ELF-1 (cell line): ENCODE data around the gene SCO2.
"Not testable (repeated sequence)": the region's sequence is repeated elsewhere in the genome, so short reads cannot be mapped to it uniquely, and the experiment has no call there.

ENCODE experiments used
- DNase-seq: peaks from one replicate; pipeline ENCODE4 v3.0.0-alpha.2; 2016; ENCODE audit warnings: low read depth, low spot score

Gene SCO2

GRCh38 chr22:50521710-50522109, 3.7 kb downstream of the SCO2 start:
- DNase-seq, result no peak

- no peak for DNase-seq
These were observed 4.5 kb downstream of the SCO2 start for GRCh38 chr22:50520826-50521453.

- DNase-seq, result not testable (repeated sequence)
These were observed 5.2 kb downstream of the SCO2 start for GRCh38 chr22:50520184-50520583.

GRCh38 chr22:50519151-50519550, 6.2 kb downstream of the SCO2 start:
- no peak for DNase-seq

GRCh38 chr22:50518606-50519005, 6.8 kb downstream of the SCO2 start:
- no peak for DNase-seq

- DNase-seq, result no peak
These were observed 7.7 kb downstream of the SCO2 start for GRCh38 chr22:50517495-50518260.

- no peak for DNase-seq
These were observed 8.5 kb downstream of the SCO2 start for GRCh38 chr22:50516891-50517290.

GRCh38 chr22:50516068-50516467, 9.3 kb downstream of the SCO2 start:
- peak; percentile 88 for DNase-seq

GRCh38 chr22:50513175-50513574, 12.2 kb downstream of the SCO2 start:
- DNase-seq, result no peak

GRCh38 chr22:50508897-50509296, 16.5 kb downstream of the SCO2 start:
- no peak for DNase-seq

- peak; percentile 96 for DNase-seq
These were observed 17.2 kb downstream of the SCO2 start, which contains the start of gene NCAPH2 for GRCh38 chr22:50507991-50508884. NCAPH2 (plus strand) TSS chr22:50508224; CDS start chr22:50508338, 114 bp downstream.

GRCh38 chr22:50507421-50507990, 17.9 kb downstream of the SCO2 start, which contains the start of gene LMF2:
LMF2 (minus strand) TSS chr22:50507702; CDS start chr22:50507675, 27 bp downstream.
- peak; percentile 56 for DNase-seq

- peak; percentile 68 for DNase-seq
These were observed 18.6 kb downstream of the SCO2 start for GRCh38 chr22:50506611-50507420.

- peak; percentile 63 for DNase-seq
These were observed 19.4 kb downstream of the SCO2 start for GRCh38 chr22:50505776-50506610.

GRCh38 chr22:50505276-50505775, 20.1 kb downstream of the SCO2 start:
- no peak for DNase-seq

GRCh38 chr22:50504369-50505211, 20.8 kb downstream of the SCO2 start:
- no peak for DNase-seq

- DNase-seq, result no peak
These were observed 21.8 kb downstream of the SCO2 start for GRCh38 chr22:50503475-50504145.
